NK-92 treated with Interleukin-12 subunit alpha and Interleukin-12 subunit beta, amount 100 ng/mL, for 24 hours (cell line): ENCODE results near the gene ZNF331.

Experiments
- DNase-seq: peaks from one replicate; lab custom pipeline; 2025; lab: John Stamatoyannopoulos, UW

Gene ZNF331

GRCh38 chr19:53520547-53521372 lies 17.2 kb upstream of the ZNF331 start:
- no peak for DNase-seq

DNA sequence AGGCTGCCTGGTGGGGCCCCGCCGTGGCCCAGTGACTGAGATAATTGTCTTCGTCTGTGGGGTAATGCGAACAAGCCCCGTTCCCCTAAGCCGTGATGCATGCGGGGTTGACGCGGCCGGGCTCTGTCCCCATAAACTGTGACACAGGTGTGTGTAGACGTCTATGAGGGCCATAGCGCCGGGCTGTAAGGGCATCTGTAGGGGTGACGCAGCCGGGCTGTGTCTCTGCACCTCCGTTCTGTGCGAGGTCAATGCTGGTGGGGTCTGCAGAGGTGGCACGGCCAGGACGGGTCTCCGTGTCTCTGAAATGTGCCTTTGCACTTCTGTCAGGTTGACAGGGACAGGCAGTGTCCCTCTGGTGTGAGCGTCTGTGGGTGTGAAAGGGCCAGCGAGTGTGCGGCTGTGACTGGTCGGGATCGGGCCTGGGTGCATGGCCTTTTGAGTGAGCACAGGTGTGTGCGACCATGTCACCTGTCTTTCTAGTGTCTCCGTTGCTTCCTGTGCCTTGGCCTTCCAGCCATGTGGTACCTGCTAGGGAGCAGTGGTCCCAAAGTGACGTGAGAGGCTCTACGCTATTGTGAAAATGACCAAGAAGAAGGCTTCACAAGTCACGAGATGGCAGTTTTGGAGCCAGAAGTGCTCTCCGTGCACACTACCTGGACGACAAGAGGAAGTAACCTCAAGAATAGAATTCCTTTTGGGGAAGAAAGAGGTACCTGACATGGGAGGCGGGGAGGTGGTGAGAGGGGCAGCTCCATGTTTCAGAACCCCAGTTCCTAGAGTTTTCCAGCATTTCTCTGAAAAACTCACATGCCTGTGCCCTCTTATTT lies 16.4 kb upstream of the ZNF331 start:
- DNase-seq, result no peak

DNA sequence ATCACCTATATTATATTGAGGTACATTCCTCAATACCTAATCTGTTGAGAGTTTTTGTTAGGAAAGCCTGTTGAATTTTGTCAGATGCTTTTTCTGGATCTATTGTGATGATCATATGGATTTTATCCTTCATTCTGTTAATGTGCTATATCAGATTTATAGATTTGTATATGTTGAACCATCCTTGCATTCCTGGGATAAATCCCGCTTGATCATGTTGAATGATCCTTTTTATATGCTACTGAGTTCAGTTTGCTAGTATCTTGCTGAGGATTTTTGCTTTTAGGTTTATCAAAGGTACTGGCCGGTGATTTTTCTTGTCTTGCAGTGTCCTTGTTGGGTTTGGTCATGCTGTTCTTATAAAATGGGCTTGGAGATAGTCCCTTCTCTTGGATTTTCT lies 12.0 kb upstream of the ZNF331 start:
- DNase-seq, result no peak

DNA sequence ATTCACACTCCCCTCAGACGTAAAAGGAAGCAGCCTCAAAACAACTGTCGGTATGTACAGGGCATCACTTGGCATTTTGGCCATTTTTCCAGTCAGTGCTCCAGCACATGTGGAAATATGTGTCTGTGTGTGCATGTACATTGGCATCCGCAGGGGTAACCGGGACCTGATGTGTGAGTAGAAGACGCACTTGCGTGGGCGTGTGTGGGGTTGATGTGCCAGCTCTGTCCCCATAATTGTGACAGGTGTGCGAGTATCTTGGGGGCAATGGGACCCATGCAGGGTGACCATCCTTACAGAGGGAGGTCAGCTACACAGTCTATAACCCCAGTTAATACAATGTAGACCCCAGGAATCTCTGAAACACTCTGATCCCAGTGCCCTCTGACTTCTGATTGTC lies 7.3 kb upstream of the ZNF331 start:
- no peak for DNase-seq

DNA sequence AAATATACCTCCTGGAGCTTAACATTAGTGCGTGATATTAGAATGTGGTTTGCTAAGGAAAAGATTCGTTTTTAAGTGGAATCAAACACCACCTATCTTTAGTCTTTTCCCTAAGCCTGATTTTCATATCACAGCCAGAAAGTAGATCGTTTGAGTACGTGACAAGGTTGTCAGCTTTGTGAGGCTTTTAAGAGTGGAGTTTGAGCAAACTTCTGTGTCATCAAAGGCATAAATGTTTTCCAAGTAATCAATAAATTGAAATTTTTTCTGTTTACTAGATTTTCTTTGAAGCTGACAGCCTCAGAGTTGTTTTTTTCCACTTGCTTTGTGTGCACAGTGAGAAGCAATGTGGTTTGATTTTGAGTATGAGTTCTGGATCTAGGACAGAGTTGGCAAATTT lies 6.5 kb upstream of the ZNF331 start:
- DNase-seq, result no peak

GRCh38 chr19:53532362-53532761 lies 5.6 kb upstream of the ZNF331 start:
- DNase-seq, result no peak

- no peak for DNase-seq
These were observed 1.8 kb upstream of the ZNF331 start for GRCh38 chr19:53536225-53536548.

- DNase-seq, result no peak
These were observed 824 bp upstream of the ZNF331 start for GRCh38 chr19:53537121-53537520.

GRCh38 chr19:53538378-53539109 lies 599 bp downstream of the ZNF331 start:
- DNase-seq, result no peak

DNA sequence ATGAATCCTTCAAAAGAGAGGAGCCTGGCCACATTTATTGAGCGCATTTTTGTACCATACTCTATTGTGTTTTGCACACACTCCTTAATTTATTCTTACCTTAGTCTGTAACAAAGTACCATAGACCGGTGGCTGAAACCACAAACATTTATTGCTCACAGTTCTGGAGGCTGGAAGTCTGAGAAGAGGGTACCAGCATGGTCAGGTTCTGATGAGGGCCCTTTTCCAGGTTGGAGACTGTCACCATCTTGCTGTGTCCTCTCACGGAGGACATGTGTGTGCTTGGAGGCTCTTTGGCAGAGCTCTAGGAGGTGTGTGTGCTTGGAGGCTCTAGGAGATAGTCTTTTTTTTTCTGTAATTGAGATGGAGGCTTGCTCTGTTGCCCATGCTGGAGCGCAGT lies 2.1 kb downstream of the ZNF331 start:
- DNase-seq, result no peak

GRCh38 chr19:53541971-53542370 lies 4.0 kb downstream of the ZNF331 start:
- no peak for DNase-seq

DNA sequence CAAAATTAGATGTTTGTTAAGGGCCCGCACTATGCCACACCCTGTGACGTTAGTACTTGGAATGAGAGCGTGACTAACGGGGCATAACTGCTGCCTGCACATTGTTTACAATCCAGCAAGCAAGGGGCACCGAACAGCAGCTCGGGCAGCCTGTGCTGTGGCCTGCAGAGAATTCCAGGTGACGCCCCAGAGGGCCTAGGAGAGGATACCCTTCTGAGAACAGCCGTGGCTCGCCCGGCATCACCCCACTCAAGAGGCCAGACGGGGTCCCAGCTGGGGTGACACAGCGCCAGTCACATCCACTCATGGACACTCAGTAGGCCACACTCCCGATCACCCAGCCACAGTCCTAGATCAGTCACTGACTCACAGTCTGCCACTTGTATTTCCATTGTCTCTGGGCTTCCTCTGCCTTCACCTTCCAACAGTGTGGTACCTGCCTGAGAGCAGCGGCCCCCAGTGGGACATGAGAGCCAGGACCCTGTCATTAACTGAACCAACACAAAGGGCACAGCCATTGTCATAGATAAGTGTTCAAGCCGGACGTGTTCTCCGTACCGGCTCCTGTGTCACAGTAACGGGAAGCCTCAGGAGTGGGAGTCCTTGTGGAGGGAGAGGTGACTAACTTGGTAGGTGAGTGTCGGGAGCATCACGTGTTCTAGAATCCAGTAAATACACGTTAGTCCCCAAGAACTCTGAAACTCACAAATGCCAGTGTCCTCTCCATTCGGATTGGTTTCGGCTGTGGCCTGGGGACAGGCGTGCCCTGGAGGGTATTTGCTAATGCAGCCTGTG lies 7.5 kb downstream of the ZNF331 start:
- DNase-seq, result no peak

- DNase-seq, result no peak
These were observed 9.0 kb downstream of the ZNF331 start for GRCh38 chr19:53546758-53547513.

GRCh38 chr19:53549340-53549739 lies 11.4 kb downstream of the ZNF331 start:
- DNase-seq, result no peak

DNA sequence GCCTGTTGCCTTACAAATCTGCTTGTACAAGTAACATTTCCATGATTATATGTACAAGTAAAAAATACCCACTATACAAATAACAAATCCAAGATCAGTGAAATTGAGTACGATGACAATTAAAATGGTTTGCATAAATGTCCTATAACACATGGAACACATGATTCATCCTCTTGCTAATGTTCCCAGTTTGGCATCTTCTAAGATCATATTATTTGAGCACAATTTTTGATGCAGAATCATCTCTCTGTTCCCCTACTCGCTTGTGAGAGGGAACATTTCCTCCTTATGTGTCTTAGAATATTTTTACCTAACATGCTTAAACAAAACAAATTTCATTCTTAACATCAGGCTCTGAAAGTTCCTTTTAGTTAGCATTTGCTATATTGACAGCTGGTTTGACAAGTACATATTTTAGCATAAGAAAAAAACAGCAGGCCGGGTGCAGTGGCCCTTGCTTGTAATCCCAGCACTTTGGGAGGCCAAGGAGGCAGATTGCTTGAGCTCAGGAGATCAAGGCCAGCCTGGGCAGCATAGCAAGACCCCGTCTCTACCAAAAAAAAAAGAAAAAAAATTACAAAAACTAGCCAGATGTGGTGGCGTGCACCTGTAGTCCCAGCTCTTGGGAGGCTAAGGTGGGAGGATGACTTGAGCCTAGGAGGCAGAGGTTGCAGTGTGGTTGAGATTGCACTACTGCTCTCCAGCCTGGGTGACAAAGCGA lies 14.2 kb downstream of the ZNF331 start:
- DNase-seq, result no peak

- DNase-seq, result no peak
These were observed 15.2 kb downstream of the ZNF331 start for GRCh38 chr19:53553156-53553555.

GRCh38 chr19:53553865-53554791 lies 16.2 kb downstream of the ZNF331 start:
- DNase-seq, result no peak

DNA sequence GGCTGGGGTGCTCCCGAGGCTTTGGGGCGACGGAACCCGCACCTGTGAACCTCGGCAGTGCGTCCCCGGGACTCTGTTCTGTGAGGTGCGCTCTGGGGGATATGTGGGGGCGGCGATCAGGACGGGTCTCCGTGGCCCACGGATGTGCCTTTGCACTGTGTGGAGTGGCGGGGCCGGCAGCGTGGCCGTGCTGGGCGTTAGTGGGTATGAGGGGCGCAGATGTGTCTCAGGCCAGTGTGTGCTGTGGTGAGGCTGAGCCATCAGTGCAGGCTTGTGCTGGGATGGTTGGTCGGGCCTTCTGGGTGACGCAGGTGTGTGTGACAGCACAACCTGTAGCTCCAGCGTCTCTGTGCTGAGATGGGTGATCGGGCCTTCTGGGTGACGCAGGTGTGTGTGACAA lies 16.9 kb downstream of the ZNF331 start:
- DNase-seq, result no peak

- DNase-seq, result no peak
These were observed 17.4 kb downstream of the ZNF331 start for GRCh38 chr19:53555352-53555751.
